Kidney (tissue), 14 donors: ENCODE measurements around the gene CD80. TPM values are rescaled to one million over a fixed set of nuclear protein-coding genes. Genes with fewer than 3 reads are reported as not detected.

Experiments used
- DNase-seq, 5 donors: peaks; one replicate each; pipeline ENCODE4 v3.0.0-alpha.2; 2013 to 2020
- FAIRE-seq: peaks from 2 replicates; lab custom pipeline; 2012; peaks lifted over from hg19 to GRCh38; lab: Jason Lieb, UNC
- H3K27ac ChIP-seq, 2 donors: one replicate each; pipeline ENCODE4 v1.7.0; 2013; ENCODE audit warnings: low read depth in 2 of 2, low read length in 2 of 2, inconsistent platforms in 1 of 2
- H3K27me3 ChIP-seq: one replicate; pipeline ENCODE4 v1.7.1; 2013; ENCODE audit warnings: low read length, inconsistent platforms; ENCODE audit not compliant: control insufficient read depth, insufficient read depth
- H3K36me3 ChIP-seq, 3 donors: one replicate each; pipeline versions ENCODE4 v1.7.0 to v1.7.1; 2013; ENCODE audit warnings: low read length in 3 of 3, control low read depth in 1 of 3, inconsistent platforms in 1 of 3; ENCODE audit not compliant: insufficient read depth in 3 of 3, control insufficient read depth in 2 of 3
- H3K4me1 ChIP-seq, 3 donors: one replicate each; pipeline versions ENCODE4 v1.7.0 to v1.7.1; 2013; ENCODE audit warnings: low read length in 3 of 3, inconsistent platforms in 1 of 3, low read depth in 1 of 3; ENCODE audit not compliant: control insufficient read depth in 2 of 3, insufficient read depth in 2 of 3
- H3K4me3 ChIP-seq, 3 donors: one replicate each; pipeline versions ENCODE4 v1.7.0 to v1.8.1; 2013; ENCODE audit warnings: low read length in 3 of 3, control low read depth in 1 of 3, inconsistent platforms in 1 of 3
- H3K9ac ChIP-seq, 3 donors: one replicate each; pipeline versions ENCODE4 v1.7.0 to v1.7.1; 2013; ENCODE audit warnings: low read length in 3 of 3, control low read depth in 1 of 3, inconsistent platforms in 1 of 3
- H3K9me3 ChIP-seq, 3 donors: one replicate each; pipeline versions ENCODE4 v1.7.0 to v1.7.1; 2013; ENCODE audit warnings: low read length in 3 of 3, control low read depth in 1 of 3, inconsistent platforms in 1 of 3; ENCODE audit not compliant: control insufficient read depth in 2 of 3, insufficient read depth in 1 of 3
- intact Hi-C: fragments of 100-400 bp; cut with DNase I; formaldehyde crosslinking; loops from one replicate; pipeline ENCODE4 v1.11.1; 2022
- polyA plus RNA-seq: library from polyadenylated mRNA; stranded (reverse); fragments of 350-450 nt; fragmentation: Illumina TruSeq; extraction: RNeasy Lipid Tissue Mini Kit (QIAGEN cat#74804); gene quantifications from one replicate; pipeline ENCODE4 v1.2.3, GENCODE V29; 2014; ENCODE audit warnings: low read depth, low replicate concordance; ENCODE audit not compliant: insufficient read depth
- total RNA-seq: library from RNA; stranded (reverse); fragmentation: NEBNext Ultra II Directional; extraction: Animal tissue kit (Norgen Biotek cat#: 25700); gene quantifications from one replicate; pipeline ENCODE4 v1.2.1, GENCODE V29; 2021
- TF ChIP-seq, protein P1 (sequence below): IDR thresholded peaks from 3 replicates; pipeline ENCODE4 v1.5.1; 2012; ENCODE audit warnings: mild to moderate bottlenecking, moderate library complexity, borderline replicate concordance; ENCODE audit not compliant: insufficient read depth; ENCODE audit errors: extremely low read depth
- donor health status: control.
- donor health status: control.
- donor health status: control.
- donor health status: control.
- donor health status: control.
- donor health status: DM: yes; HTN: yes; CAD: no.
- donor health status: Normal renal cell carcinoma (clear cell type).

Gene CD80
- total and polyA plus RNA-seq, 2 donors from 2014 or later, result 1.2 TPM; not detected in 1

GRCh38 chr3:119557877-119558269 is 1.5 kb downstream of the CD80 start:
- H3K9ac ChIP-seq, result no peak overlapping the region
- H3K9me3 ChIP-seq, result no peaks in the 10 kb centered on the region
- H3K36me3 ChIP-seq, result no peaks in the 10 kb centered on the region
- TF ChIP-seq, protein P1, sequence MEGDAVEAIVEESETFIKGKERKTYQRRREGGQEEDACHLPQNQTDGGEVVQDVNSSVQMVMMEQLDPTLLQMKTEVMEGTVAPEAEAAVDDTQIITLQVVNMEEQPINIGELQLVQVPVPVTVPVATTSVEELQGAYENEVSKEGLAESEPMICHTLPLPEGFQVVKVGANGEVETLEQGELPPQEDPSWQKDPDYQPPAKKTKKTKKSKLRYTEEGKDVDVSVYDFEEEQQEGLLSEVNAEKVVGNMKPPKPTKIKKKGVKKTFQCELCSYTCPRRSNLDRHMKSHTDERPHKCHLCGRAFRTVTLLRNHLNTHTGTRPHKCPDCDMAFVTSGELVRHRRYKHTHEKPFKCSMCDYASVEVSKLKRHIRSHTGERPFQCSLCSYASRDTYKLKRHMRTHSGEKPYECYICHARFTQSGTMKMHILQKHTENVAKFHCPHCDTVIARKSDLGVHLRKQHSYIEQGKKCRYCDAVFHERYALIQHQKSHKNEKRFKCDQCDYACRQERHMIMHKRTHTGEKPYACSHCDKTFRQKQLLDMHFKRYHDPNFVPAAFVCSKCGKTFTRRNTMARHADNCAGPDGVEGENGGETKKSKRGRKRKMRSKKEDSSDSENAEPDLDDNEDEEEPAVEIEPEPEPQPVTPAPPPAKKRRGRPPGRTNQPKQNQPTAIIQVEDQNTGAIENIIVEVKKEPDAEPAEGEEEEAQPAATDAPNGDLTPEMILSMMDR, result no peak
- no peak overlapping the region for H3K4me3 ChIP-seq
- no peaks in the 10 kb centered on the region for H3K27me3 ChIP-seq
- H3K27ac ChIP-seq, result no peak overlapping the region
- H3K4me1 ChIP-seq, result peaks cover 0 to 2% (median 0%) of the 10 kb centered on the region in 3 donors
- intact Hi-C loops, result no loop called here
- FAIRE-seq (no peak), DNase-seq (no peak)

DNA sequence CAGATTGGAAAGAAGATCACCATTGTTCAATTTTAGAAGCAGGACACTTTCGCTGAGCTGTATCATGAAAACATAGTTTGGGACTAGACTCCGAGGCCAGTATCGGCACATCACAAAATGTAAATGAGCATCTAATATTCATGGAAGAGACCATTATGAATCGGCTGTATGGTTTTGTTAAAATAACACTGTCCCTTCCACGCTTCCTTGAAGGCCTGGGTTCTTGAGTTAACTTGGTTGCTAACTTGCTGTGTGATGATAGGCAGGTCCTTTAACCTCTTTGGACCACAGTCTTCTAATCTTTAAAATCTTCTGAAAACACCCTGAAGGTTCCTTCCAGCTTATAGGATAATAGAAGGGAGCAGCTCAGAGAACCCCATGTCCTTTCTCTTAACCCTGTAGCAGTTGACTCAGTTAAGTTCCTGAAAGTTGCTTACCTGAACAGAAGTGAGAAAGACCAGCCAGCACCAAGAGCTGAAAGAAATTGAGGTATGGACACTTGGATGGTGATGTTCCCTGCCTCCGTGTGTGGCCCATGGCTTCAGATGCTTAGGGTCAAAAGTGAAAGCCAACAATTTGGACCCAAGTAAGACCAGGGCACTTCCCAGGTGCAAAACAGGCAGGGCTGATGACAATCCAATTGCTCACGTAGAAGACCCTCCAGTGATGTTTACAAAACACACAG is 2.1 kb downstream of the CD80 start:
- H3K9ac ChIP-seq, result no peak overlapping the region
- no peaks in the 10 kb centered on the region for H3K27me3 ChIP-seq
- H3K27ac ChIP-seq, result no peak overlapping the region
- H3K36me3 ChIP-seq, result no peaks in the 10 kb centered on the region
- DNase-seq, result no peak
- no peaks in the 10 kb centered on the region for H3K4me1 ChIP-seq
- intact Hi-C loops, result no loop called here
- no peak for FAIRE-seq
- TF ChIP-seq, protein P1, result no peak
- H3K4me3 ChIP-seq, result no peak overlapping the region
- no peaks in the 10 kb centered on the region for H3K9me3 ChIP-seq

DNA sequence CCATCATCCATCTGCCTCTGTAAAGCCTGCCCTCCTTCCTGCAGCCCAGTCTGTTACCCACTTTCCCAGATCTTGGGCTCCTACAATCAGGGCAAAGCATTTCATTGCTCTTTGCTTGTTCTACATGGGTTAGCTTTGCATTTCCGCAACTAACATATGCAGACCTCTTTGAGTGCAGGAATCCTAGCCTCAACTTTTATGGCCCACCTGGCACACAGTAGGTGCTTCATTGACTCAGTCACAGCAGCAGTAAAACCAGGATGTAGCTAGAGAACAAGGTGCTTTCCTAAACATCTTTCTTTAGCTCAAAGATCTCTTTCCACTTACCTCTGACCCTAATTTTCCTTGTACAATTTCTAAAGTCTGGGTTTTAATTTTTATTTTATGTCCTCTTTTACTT is 3.5 kb downstream of the CD80 start:
- DNase-seq, result no peak
- H3K4me1 ChIP-seq, result no peaks in the 10 kb centered on the region
- no peak overlapping the region for H3K4me3 ChIP-seq
- H3K9ac ChIP-seq, result no peak overlapping the region
- H3K27me3 ChIP-seq, result no peaks in the 10 kb centered on the region
- no peak for FAIRE-seq
- H3K27ac ChIP-seq, result no peak overlapping the region
- TF ChIP-seq, protein P1, result no peak
- H3K9me3 ChIP-seq, result no peaks in the 10 kb centered on the region
- no peaks in the 10 kb centered on the region for H3K36me3 ChIP-seq
- intact Hi-C loops, result no loop called here
